HG02973 (cell line): ENCODE measurements around the gene KRTAP3-1.

Source experiments
- ATAC-seq: cut with Tn5 transposase; IDR thresholded peaks from one replicate; pipeline ENCODE4 v1.9.1; 2021; ENCODE audit warnings: moderate library complexity; ENCODE audit not compliant: unreplicated experiment

KRTAP3-1 gene

DNA sequence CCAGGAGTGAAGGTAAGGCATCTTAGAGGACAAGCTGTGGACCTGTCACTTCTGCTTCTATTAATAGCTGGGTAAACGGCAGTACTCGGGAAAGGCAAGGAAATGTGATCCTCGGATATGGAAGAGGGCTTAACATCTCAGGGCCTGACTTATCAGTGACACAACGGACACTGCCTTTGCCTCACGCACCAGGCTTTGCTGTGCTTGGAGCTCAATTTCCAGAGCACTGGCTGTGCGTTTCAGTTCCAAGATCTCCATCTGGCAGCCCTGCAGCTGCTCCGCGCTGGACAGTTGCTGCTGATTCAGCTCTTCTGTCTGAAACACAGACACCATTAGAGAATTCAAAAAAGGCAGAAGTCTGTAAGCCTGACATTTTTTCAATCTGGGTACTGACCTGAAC lies 28.3 kb downstream of the KRTAP3-1 start:
- ATAC-seq, result no peak

DNA sequence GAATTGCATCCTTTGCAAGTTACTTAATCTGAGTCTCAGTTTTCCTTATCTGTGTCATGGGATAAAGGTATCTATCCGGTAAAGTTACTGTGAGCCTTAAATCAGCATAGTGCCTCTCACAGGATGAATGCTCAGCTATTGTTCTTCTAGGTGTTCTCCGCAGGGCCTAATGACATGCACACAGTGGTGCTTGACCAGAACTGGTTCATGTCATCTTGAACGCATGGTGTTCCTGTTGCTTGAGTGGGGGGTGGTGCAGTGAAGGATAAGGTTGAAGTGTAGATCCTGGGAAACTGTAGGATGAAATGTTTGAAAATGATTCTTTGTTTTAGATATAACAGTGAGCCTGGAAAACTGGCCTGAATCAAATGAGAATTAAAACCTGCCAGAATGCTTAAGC lies 28.8 kb downstream of the KRTAP3-1 start:
- ATAC-seq, result no peak

DNA sequence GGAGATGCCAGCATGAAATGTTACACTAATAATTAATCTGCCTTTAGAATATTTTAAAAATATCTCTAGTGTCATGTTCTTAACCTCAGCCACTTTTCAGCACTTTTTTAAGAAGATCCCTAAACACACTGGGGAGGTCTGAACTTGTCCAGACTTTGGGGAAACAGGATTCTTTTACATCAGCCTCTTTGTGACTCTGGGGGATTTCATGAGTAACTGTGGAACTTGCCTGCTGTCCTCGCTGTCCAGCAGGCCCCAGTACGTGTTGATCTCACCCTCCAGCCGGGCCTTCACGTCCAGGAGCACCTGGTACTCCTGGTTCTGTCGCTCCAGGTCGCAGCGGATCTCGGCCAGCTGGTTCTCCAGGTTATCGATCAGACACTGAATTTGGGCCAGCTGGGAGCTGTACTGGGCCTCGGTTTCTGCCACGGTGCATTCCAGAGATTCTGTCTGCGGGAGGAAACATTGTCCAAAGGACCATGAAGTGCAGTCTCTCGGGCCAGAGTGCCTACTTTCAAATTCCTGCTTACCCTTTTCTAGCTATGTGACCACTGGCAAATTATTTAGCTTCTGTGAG lies 30.3 kb downstream of the KRTAP3-1 start:
- ATAC-seq, result no peak

DNA sequence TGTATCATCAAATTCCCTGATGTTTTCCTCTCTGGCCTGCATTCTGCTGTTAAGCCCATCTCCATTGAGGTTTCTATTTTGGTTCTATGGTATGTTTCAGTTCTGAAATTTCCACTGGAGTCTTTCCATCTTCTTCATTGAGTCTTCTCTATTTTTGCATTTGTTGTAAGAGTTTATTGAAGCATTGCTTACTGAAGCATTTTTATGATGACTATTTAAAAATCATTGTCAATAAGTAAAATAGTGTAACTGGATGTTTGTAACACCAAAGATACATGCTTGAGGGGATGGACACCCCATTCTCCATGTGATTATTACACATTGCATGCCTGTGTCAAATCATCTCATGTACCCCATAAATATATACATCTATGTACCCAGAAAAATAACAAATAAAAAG lies 33.4 kb downstream of the KRTAP3-1 start:
- ATAC-seq, result no peak

DNA sequence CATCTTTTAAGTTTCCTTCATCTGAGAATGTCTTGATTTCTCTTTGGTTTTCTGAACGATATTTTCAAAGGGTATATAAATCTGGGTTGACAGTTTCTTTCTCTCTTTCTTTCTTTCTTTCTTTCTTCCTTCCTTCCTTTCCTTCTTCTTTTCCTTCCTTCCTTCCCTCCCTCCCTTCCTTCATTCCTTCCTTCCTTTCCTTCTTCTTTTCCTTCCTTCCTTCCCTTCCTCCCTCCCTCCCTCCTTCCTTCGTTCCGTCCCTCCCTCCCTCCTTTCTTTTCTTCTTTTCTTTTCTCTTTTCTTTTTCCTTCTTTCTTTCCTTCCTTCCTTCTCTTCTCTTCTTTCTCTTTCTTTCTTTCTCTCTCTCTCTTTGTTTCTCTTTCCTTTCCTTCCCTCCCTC lies 34.6 kb downstream of the KRTAP3-1 start:
- no peak for ATAC-seq

DNA sequence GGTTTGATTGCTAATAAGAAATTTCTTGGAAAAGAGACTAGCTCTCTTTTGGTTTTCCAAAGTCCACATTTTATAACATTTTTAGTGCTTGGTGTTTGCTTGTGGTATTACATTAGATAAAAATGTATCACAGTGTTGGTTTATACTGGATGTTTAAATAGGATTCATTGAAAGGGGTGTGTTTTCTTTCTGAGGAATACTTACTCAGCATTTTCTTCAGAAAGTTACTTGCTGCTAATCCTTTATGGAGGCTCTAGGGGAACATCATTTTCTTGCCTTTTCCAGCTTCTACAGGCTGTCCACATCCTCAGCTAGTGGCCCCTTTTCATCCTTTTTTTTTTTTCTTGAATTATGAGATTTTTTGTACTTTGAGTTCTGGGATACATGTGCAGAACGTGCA lies 41.3 kb downstream of the KRTAP3-1 start:
- ATAC-seq, result no peak

DNA sequence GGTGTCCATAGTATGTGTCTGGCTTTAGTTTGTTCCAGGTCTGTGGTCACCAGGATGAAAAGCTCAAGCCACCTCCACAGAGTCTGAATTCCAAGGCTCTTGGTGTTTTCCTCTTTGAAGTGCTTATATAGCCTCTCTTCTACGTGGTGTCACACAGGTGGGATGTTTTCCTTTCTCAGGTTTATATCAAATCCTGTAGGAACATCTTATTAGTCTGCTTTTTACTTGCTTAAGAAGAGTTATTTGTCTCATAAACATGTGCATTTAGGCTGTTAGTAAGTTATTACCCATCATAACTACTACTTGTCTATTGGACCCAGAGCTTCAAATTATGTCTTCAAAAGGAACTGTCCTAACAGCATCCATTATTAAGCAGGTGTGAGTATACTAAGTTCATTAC lies 42.1 kb downstream of the KRTAP3-1 start, which contains the start of gene KRT39:
KRT39 (minus strand) TSS at position 101 of the 400 bp plus-strand sequence; CDS start at position 9, 92 bp downstream.
- ATAC-seq, result no peak

DNA sequence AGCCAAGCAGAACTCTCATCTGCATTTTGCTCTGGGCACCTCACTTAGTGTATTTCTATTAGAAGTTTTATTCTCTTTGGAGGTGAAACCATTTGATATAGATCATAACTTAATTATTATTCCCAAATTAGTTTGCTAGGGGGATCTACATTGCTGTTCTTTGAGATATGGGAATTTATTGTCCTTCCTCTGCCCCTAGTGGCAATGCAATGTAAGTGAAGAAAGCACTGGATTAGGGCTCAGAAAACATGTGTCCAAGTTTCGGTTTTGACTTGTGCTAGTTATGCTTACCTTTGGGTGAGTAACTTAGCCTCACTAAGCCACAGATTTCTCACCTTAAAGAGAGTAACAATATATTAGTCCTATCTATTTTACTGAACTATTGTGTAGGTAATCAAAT lies 45.1 kb downstream of the KRTAP3-1 start:
- ATAC-seq, result no peak

DNA sequence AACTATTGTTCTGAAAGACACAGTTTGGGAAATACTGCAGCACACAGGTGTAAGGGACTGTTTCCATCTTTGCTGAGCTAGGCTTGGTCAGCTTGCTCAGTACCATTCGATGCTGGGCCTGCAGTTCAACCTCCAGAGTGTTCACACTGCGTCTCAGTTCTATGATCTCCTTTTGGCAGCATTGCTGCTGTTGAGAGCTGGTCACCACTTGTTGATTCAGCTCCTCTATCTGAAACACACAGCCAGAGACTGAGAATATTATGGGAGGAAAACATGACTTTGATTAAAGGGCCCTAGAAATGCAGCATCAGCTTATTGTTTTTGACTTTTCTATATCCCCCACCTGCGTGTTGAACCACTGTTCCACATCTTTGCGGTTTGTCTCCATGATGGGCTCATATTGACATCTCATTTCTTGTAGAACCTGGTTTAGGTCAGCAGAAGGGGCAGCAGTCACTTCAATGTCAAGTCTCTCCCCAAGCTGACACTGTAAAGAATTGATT lies 46.8 kb downstream of the KRTAP3-1 start:
- ATAC-seq, result no peak

DNA sequence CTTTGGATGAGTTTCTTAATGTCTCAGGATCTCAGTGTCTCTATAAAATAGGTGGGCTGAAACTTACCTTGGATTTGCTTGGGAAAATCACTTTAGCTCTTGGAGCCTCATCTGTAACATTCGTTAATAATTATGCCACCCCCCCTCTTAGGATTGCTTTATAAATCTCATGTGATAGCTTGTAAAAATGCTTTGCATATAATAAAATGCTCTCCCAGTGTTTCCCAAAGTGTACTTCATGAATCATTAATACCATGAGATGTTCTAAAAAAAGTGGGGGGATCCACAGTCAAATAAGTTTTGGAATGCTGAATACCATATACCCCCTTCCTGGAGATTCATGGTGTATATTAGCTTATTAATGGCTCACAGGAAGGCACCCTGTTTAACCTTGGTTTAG lies 47.3 kb downstream of the KRTAP3-1 start:
- ATAC-seq, result no peak

DNA sequence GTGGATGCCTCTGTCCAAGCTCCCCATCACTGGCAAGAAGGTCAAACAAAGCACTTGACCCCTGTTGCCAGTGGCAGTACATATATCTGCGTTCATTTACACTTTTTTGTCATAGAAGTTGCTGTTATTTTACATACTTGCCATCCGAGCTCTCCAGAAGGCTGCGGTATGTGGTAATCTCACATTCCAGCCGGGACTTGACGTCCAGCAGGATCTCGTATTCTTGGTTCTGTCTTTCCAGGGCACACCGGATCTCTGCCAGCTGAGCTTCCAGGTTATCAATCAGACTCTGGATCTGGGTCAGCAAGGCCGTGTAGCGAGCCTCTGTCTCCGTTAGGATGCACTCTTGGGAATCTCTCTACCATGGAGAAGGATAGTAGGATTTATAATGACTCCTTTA lies 48.8 kb downstream of the KRTAP3-1 start:
- no peak for ATAC-seq
